Raji (cell line): Measurements from ENCODE around the gene OR5K1.

Experiments used
- POLR2A ChIP-seq: IDR thresholded peaks from 2 replicates; pipeline ENCODE4 v1.6.1; 2011; ENCODE audit warnings: low read depth, low read length, control low read depth; ENCODE audit not compliant: insufficient read depth

The OR5K1 gene

DNA sequence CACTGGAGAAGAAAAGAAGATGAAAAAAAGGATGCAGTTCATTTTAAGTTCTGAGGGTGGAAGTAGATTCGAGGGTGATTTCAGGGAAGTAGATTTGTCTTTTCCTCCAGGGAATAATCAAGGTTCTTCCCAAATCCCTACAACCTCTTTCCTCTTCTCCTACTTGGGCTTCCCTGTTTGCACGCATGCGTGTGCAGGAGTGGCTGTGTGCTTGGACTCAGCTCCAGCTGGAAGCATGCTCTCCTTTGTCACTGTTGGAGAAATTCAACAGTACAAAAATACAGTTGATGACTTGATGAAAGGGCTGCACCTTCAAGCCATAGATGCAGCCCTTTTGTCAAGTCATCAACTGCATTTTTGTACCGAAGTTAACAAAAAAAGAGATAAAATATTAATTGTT, 38.3 kb downstream of the OR5K1 start:
- TF ChIP-seq POLR2A: no peak

DNA sequence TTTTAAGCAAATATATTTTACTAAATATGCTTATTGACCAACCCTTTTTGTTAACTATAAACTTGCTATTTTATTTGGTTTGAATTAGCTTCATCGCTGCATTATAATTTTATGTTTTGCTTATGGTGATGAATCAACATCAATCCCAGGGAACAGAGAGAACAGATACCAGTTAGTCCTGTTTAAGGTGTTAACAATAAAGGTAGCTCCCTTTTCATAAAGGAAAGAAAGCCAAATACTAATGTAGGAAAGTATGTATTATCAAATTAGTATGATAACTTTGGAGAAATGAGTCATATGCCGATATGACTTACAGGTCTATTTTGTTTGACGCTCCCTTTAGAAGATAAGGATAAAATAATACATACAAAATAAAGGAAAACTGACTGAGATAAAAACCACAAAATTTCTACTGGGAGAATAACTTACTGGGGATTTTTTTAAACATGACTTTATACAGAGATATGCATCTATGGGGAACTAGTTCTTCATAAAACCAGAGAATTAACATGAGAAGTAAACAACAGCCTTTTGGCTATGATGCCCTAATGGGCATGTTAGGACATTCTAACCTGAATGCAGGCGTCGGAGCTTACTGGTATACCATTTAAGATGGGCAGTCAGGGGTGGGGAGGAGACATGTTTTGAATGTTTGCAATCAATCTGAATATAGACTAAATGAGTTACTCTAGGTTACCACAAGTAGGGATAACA, 39.0 kb downstream of the OR5K1 start:
- TF ChIP-seq POLR2A: no peak

DNA sequence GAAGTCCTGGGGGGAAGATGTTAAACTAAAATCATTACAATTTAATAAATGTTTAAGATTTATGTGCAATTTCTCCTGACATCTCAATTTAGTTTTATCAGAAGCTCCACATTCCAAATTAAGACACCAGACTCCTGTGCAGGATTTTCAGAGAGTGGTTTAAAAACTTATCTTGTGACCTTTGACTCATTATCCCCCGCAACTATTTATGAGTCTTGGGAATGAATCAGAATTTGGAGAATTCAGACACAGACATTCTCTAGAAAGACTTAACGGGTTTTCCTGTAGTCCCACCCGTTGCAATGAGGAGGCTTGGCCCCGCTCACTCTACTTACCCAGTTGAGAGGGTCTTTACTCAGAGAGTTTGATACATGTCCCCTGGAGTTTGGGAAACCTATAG, 41.5 kb downstream of the OR5K1 start:
- no peak for TF ChIP-seq POLR2A

DNA sequence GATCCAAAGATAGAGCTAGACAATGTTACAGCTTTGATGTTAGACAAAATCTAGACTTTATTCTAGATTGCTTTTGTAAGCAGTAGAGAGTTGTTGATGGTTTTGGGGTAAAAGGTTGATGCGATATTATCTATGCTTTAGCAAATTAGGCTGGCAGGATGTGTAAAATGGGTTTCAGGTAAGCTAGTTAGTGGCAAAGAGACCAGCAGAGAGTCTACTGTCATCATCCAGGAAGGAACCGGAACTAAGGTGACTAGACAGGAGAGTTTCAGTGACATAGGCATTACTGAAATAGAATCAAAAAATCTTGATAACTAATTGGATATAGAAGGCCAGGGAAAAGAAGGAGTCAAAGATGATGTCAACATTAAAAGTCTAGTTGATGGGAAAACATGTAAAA, 45.6 kb downstream of the OR5K1 start:
- no peak for TF ChIP-seq POLR2A

DNA sequence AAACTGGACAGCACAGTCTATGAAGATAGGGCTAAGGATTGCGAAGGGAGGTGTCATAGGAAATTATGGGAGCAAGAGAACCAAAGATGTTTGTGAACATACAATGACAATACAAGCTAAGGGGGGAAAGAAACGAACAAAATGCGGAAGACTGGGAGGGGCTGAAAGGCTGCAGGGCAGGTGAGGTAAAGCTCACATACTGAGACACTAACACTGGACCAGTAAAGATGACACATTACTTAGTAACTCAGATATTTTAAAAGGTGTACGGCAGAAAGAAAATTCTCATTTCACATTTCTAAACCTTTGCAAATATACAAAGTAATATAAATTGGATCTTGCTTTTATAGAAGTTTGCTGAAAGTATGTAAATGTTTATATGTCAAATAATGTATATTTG, 49.6 kb downstream of the OR5K1 start:
- TF ChIP-seq POLR2A: no peak

DNA sequence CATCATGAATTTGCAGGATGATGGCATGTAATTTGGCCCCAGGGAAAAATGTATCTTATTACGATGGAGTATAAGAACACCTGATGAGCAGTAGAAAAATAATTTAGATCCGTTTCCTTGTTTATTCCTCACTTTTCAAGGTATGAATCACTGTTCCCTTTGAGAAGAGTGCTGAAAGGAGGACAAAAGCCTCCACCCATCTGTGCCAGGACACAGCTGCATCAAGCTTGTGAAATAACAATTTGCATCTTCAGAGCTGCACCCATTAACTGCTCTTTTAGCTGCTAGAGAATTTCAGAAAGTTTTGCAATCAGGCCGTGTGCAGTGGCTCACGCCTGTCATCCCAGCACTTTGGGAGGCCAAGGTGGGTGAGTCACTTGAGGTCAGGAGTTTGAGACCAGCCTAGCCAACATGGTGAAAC, 50.1 kb downstream of the OR5K1 start:
- TF ChIP-seq POLR2A: no peak

DNA sequence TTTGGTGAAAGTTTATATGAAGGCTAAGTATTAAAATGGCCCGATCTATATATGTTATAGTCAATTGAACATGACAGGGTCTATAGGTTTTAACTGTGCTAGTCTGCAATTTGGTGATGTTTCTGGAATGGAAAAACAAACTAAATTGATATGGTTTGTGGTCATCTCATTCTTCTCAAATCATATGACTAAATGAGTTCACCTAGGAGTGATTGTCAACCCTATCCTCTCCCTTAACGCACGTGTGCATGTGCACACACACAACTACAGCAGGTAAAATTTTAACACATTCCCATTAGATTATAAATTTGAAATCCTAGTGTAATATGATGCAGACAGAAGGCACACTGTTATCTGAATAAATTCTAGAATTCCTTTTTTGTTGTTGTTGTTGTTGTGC, 50.7 kb downstream of the OR5K1 start:
- no peak for TF ChIP-seq POLR2A

- TF ChIP-seq POLR2A: no peak
Measured at GRCh38 chr3:98514948-98515347, 51.9 kb downstream of the OR5K1 start.

DNA sequence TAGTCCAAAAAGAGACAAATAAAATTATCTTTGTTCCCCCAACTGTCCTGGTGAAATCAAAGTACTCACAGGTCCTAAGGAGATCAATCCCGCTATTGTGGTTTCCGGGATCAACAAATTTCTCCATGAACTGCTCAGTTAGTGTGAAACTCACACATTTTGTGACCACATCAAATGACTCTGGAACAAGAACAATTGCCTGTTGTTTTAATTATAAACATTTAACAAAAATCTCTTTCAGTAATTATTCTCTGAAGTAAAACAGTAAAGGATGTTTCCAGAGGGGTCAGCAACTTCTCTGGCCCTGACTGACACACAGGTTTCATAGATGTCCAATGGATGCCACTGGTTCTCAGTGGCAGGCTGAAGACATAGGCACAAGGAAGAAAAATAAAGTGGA, 55.8 kb downstream of the OR5K1 start:
- TF ChIP-seq POLR2A: no peak

DNA sequence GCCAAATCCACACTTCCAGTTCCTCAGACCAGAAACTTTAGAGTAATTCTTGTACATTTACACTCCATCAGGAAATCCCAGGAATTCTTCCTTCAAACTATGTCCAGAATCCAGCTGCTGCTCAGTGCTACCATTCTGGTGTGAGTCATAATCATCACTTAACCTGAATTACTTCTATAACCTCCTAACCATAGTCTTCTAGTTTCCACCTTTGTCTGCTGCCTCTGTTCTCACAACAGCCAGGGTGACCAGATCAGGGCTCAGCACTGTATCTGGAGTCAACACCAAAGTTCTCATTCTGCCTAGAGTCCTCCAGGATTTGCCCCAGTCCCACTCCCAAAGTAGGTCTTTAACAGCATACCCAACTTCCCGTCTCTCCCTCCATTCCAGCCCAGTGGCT, 56.4 kb downstream of the OR5K1 start:
- no peak for TF ChIP-seq POLR2A

GRCh38 chr3:98521897-98522543, 59.0 kb downstream of the OR5K1 start:
- TF ChIP-seq POLR2A: no peak
